ENCODE results near the gene LRRC8A. TPM values are rescaled to one million over a fixed set of nuclear protein-coding genes. Genes with fewer than 3 reads are reported as not detected.

Gene LRRC8A
- total and polyA plus RNA-seq, 2 experiments from 2014 or later, result 37.3 to 80.5 TPM

DNA sequence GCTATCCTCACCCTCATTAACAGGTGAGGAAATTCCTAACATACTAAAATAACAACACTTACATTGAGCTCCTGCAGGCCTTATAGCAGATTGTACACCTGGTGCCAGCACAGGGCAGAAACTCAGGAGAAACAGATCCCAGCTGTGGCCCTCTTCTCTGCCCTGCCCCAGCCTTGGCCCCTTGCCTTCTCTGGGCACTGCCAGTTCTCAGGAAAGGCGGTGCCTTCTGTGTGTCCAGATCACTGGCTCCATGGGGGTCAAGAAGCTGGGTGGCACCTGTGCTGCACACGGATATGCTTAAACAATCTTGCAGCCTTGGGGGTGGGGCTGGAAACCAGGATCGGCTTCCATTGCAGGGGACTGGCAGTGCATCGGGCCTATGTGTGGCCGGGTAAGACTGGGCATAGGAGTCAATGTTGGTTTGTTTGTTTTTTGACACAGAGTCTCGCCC, 19.5 kb upstream of the LRRC8A start:
- Histone ChIP-seq H3K27ac (ENCODE audit: low read depth) (no peak overlapping the region), H3K36me3 (ENCODE audit: insufficient read depth) (no peaks in the 10 kb centered on the region), H4K20me1 (replicated peaks; ENCODE audit: insufficient read depth) (peaks cover 6% of the 10 kb centered on the region; the same call in 1 of the 2 replicates), H3K79me2 (replicated peaks; ENCODE audit: insufficient read depth) (peaks cover 18% of the 10 kb centered on the region), H3K4me2 (no peak overlapping the region), H3F3A (replicated peaks; ENCODE audit: low read depth) (no peaks in the 10 kb centered on the region), H2AFZ (no peak overlapping the region), H3K27me3 (ENCODE audit: insufficient read depth) (no peaks in the 10 kb centered on the region), H3K4me1 (ENCODE audit: insufficient read depth) (no peaks in the 10 kb centered on the region), H3K4me3 (no peak overlapping the region), H3K9me2 (ENCODE audit: insufficient read depth) (no peaks in the 10 kb centered on the region)
- H3K27me3 Mint-ChIP-seq (ENCODE audit: insufficient read depth, low read depth, poor library complexity), result peaks cover 4% of the 10 kb centered on the region
- H3K4me1 Mint-ChIP-seq, result peaks cover 13% of the 10 kb centered on the region
- TF ChIP-seq EZH2 (IDR thresholded peaks at IDR 0.05; ENCODE audit: low read depth, unreplicated experiment) (no peak), JUNB (IDR thresholded peaks at IDR 0.05; ENCODE audit: unreplicated experiment) (no peak), ZNF331 (CRISPR knock-in tag; IDR thresholded peaks at IDR 0.05; ENCODE audit: low read depth) (no peak), STAT1 (IDR thresholded peaks at IDR 0.05; ENCODE audit: unreplicated experiment) (no peak), POLR2AphosphoS5 (IDR thresholded peaks at IDR 0.05; ENCODE audit: low read depth) (no peak), NANOG (IDR thresholded peaks at IDR 0.05; ENCODE audit: borderline replicate concordance) (no peak), EZH2phosphoT487 (IDR thresholded peaks at IDR 0.05; ENCODE audit: unreplicated experiment) (no peak), ZNF114 (CRISPR knock-in tag; IDR thresholded peaks at IDR 0.05) (no peak), CREB1 (CRISPR knock-in tag; IDR thresholded peaks at IDR 0.05; ENCODE audit: low read depth) (no peak)
- TF ChIP-seq, protein P1, sequence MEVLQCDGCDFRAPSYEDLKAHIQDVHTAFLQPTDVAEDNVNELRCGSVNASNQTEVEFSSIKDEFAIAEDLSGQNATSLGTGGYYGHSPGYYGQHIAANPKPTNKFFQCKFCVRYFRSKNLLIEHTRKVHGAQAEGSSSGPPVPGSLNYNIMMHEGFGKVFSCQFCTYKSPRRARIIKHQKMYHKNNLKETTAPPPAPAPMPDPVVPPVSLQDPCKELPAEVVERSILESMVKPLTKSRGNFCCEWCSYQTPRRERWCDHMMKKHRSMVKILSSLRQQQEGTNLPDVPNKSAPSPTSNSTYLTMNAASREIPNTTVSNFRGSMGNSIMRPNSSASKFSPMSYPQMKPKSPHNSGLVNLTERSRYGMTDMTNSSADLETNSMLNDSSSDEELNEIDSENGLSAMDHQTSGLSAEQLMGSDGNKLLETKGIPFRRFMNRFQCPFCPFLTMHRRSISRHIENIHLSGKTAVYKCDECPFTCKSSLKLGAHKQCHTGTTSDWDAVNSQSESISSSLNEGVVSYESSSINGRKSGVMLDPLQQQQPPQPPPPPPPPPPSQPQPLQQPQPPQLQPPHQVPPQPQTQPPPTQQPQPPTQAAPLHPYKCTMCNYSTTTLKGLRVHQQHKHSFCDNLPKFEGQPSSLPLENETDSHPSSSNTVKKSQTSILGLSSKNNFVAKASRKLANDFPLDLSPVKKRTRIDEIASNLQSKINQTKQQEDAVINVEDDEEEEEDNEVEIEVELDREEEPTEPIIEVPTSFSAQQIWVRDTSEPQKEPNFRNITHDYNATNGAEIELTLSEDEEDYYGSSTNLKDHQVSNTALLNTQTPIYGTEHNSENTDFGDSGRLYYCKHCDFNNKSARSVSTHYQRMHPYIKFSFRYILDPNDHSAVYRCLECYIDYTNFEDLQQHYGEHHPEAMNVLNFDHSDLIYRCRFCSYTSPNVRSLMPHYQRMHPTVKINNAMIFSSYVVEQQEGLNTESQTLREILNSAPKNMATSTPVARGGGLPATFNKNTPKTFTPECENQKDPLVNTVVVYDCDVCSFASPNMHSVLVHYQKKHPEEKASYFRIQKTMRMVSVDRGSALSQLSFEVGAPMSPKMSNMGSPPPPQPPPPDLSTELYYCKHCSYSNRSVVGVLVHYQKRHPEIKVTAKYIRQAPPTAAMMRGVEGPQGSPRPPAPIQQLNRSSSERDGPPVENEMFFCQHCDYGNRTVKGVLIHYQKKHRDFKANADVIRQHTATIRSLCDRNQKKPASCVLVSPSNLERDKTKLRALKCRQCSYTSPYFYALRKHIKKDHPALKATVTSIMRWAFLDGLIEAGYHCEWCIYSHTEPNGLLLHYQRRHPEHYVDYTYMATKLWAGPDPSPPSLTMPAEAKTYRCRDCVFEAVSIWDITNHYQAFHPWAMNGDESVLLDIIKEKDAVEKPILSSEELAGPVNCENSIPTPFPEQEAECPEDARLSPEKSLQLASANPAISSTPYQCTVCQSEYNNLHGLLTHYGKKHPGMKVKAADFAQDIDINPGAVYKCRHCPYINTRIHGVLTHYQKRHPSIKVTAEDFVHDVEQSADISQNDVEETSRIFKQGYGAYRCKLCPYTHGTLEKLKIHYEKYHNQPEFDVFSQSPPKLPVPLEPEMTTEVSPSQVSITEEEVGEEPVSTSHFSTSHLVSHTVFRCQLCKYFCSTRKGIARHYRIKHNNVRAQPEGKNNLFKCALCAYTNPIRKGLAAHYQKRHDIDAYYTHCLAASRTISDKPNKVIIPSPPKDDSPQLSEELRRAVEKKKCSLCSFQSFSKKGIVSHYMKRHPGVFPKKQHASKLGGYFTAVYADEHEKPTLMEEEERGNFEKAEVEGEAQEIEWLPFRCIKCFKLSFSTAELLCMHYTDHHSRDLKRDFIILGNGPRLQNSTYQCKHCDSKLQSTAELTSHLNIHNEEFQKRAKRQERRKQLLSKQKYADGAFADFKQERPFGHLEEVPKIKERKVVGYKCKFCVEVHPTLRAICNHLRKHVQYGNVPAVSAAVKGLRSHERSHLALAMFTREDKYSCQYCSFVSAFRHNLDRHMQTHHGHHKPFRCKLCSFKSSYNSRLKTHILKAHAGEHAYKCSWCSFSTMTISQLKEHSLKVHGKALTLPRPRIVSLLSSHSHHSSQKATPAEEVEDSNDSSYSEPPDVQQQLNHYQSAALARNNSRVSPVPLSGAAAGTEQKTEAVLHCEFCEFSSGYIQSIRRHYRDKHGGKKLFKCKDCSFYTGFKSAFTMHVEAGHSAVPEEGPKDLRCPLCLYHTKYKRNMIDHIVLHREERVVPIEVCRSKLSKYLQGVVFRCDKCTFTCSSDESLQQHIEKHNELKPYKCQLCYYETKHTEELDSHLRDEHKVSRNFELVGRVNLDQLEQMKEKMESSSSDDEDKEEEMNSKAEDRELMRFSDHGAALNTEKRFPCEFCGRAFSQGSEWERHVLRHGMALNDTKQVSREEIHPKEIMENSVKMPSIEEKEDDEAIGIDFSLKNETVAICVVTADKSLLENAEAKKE (CRISPR knock-in tag; IDR thresholded peaks at IDR 0.05), result no peak
- TF ChIP-seq, protein P2, sequence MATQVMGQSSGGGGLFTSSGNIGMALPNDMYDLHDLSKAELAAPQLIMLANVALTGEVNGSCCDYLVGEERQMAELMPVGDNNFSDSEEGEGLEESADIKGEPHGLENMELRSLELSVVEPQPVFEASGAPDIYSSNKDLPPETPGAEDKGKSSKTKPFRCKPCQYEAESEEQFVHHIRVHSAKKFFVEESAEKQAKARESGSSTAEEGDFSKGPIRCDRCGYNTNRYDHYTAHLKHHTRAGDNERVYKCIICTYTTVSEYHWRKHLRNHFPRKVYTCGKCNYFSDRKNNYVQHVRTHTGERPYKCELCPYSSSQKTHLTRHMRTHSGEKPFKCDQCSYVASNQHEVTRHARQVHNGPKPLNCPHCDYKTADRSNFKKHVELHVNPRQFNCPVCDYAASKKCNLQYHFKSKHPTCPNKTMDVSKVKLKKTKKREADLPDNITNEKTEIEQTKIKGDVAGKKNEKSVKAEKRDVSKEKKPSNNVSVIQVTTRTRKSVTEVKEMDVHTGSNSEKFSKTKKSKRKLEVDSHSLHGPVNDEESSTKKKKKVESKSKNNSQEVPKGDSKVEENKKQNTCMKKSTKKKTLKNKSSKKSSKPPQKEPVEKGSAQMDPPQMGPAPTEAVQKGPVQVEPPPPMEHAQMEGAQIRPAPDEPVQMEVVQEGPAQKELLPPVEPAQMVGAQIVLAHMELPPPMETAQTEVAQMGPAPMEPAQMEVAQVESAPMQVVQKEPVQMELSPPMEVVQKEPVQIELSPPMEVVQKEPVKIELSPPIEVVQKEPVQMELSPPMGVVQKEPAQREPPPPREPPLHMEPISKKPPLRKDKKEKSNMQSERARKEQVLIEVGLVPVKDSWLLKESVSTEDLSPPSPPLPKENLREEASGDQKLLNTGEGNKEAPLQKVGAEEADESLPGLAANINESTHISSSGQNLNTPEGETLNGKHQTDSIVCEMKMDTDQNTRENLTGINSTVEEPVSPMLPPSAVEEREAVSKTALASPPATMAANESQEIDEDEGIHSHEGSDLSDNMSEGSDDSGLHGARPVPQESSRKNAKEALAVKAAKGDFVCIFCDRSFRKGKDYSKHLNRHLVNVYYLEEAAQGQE (IDR thresholded peaks at IDR 0.05; ENCODE audit: unreplicated experiment), result no peak
- TF ChIP-seq, protein P3, sequence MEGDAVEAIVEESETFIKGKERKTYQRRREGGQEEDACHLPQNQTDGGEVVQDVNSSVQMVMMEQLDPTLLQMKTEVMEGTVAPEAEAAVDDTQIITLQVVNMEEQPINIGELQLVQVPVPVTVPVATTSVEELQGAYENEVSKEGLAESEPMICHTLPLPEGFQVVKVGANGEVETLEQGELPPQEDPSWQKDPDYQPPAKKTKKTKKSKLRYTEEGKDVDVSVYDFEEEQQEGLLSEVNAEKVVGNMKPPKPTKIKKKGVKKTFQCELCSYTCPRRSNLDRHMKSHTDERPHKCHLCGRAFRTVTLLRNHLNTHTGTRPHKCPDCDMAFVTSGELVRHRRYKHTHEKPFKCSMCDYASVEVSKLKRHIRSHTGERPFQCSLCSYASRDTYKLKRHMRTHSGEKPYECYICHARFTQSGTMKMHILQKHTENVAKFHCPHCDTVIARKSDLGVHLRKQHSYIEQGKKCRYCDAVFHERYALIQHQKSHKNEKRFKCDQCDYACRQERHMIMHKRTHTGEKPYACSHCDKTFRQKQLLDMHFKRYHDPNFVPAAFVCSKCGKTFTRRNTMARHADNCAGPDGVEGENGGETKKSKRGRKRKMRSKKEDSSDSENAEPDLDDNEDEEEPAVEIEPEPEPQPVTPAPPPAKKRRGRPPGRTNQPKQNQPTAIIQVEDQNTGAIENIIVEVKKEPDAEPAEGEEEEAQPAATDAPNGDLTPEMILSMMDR (conservative IDR thresholded peaks at IDR 0.05; ENCODE audit: low read depth in 2 of 2), result no peak
- TF ChIP-seq, protein P4, sequence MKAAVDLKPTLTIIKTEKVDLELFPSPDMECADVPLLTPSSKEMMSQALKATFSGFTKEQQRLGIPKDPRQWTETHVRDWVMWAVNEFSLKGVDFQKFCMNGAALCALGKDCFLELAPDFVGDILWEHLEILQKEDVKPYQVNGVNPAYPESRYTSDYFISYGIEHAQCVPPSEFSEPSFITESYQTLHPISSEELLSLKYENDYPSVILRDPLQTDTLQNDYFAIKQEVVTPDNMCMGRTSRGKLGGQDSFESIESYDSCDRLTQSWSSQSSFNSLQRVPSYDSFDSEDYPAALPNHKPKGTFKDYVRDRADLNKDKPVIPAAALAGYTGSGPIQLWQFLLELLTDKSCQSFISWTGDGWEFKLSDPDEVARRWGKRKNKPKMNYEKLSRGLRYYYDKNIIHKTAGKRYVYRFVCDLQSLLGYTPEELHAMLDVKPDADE (IDR thresholded peaks at IDR 0.05), result no peak
- no peak overlapping the region for H3K4me3 Mint-ChIP-seq
- ATAC-seq, result no peak
- H3K27ac Mint-ChIP-seq, result 0 out of 2 replicates have a peak overlapping the region, but pooled peaks have one; percentile 80
- no peaks in the 10 kb centered on the region for H3K9me3 Mint-ChIP-seq
- no peak for DNase-seq (ENCODE audit: low spot score)
- H3K36me3 Mint-ChIP-seq (ENCODE audit: low read depth), result no peaks in the 10 kb centered on the region
